Measurements from ENCODE around the gene AFDN. TPM values are rescaled to one million over a fixed set of nuclear protein-coding genes. Genes with fewer than 3 reads are reported as not detected.

AFDN gene
- total RNA-seq, 1 experiment from 2014 or later = 226 TPM

DNA sequence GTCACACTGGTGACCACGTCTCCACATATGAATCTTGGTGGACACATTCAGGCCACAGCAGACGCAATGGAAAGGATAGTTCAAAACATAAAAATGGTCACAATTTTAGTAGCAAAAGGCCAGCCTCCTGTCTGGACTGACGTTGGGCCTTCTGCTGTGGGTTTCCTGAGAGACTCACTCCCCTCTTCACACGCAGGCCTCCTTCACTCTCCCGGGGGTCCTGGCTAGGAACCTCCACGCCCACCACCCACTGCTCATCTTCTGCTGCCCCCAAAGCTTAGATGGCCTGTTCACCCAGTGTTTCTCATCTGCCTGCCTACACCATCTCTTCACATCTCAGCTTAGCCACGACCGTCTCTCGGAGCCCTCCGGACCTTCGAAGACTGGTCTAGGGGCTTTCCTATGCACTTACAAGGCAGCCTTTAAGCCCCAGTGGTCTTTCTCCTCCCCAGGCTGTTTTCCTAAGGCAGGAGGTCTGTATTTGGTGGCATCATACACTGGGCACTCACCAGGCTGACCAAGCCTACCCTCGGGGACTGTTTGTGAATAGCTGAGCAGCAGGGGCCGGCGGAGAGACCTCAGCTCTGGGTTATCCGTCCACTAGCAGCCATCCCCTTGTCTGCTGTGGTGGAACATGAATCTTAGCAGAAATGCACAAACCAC is 46.6 kb upstream of the AFDN start:
- no peaks in the 10 kb centered on the region for H3K36me3 Mint-ChIP-seq (ENCODE audit: insufficient read depth, unreplicated experiment)
- H3K27ac Mint-ChIP-seq (ENCODE audit: unreplicated experiment) = no peak overlapping the region
- intact Hi-C loops (cut with micrococcal nuclease; ENCODE audit: unreplicated experiment) = no loop called here
- H3K4me3 Mint-ChIP-seq (ENCODE audit: low read depth, unreplicated experiment) = no peak overlapping the region
- H3K4me1 Mint-ChIP-seq (ENCODE audit: low read depth, unreplicated experiment) = peaks cover 16% of the 10 kb centered on the region
- no TSS peak for BruUV-seq (replicated peaks)
- CTCF ChIA-PET = interaction anchor here (1.0 kb wide), 1 partner anchor 18 kb away, joined by 3 read pairs; no protein-coding TSS in a partner anchor
- TF ChIP-seq, protein P1, sequence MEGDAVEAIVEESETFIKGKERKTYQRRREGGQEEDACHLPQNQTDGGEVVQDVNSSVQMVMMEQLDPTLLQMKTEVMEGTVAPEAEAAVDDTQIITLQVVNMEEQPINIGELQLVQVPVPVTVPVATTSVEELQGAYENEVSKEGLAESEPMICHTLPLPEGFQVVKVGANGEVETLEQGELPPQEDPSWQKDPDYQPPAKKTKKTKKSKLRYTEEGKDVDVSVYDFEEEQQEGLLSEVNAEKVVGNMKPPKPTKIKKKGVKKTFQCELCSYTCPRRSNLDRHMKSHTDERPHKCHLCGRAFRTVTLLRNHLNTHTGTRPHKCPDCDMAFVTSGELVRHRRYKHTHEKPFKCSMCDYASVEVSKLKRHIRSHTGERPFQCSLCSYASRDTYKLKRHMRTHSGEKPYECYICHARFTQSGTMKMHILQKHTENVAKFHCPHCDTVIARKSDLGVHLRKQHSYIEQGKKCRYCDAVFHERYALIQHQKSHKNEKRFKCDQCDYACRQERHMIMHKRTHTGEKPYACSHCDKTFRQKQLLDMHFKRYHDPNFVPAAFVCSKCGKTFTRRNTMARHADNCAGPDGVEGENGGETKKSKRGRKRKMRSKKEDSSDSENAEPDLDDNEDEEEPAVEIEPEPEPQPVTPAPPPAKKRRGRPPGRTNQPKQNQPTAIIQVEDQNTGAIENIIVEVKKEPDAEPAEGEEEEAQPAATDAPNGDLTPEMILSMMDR (IDR thresholded peaks at IDR 0.05; ENCODE audit: unreplicated experiment) = no peak
- no peaks in the 10 kb centered on the region for H3K9me3 Mint-ChIP-seq (ENCODE audit: low read depth, unreplicated experiment)
- H3K27me3 Mint-ChIP-seq (ENCODE audit: unreplicated experiment) = no peaks in the 10 kb centered on the region
- no peak for DNase-seq

DNA sequence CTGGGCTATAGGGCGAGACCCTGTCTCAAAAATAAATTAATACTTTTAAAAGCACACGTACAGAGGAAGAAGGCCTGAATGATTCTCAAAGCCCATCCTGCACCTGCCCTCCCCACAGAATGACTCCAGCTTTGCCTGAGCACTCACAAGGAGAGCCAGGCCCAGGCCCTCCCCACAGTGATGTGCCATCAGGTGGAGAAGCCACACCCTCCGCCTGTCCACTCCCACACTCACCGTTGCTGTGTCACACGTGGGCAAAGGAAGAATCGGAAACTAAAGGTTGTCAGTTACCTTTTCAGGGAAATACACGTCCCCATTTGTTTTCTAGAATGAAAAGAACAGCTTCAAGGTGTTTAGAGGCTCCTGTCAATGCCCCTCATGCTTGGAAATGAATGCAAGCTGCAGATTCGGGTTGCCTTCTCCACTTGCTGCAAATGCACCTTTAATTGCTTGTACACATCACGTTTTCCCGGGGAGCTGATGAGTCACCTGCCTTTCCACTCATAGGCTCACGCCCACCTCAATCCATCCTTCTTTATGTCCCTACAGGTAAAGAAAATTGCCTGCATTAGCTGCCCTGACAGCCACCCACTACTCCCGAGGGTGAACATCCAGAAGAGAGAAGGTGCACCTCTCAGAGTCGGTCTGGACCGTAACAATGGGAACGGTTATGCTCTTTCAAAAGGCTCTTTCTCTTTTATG is 45.5 kb upstream of the AFDN start:
- intact Hi-C loops (cut with micrococcal nuclease; ENCODE audit: unreplicated experiment) = no loop called here
- CTCF ChIA-PET = no interaction called here
- Mint-ChIP-seq H3K9me3 (ENCODE audit: low read depth, unreplicated experiment) (no peaks in the 10 kb centered on the region), H3K27me3 (ENCODE audit: unreplicated experiment) (no peaks in the 10 kb centered on the region), H3K4me3 (ENCODE audit: low read depth, unreplicated experiment) (no peak overlapping the region), H3K36me3 (ENCODE audit: insufficient read depth, unreplicated experiment) (no peaks in the 10 kb centered on the region), H3K4me1 (ENCODE audit: low read depth, unreplicated experiment) (peaks cover 16% of the 10 kb centered on the region), H3K27ac (ENCODE audit: unreplicated experiment) (no peak overlapping the region)
- no peak for DNase-seq
- no TSS peak for BruUV-seq (replicated peaks)
- TF ChIP-seq, protein P1 (IDR thresholded peaks at IDR 0.05; ENCODE audit: unreplicated experiment) = no peak

DNA sequence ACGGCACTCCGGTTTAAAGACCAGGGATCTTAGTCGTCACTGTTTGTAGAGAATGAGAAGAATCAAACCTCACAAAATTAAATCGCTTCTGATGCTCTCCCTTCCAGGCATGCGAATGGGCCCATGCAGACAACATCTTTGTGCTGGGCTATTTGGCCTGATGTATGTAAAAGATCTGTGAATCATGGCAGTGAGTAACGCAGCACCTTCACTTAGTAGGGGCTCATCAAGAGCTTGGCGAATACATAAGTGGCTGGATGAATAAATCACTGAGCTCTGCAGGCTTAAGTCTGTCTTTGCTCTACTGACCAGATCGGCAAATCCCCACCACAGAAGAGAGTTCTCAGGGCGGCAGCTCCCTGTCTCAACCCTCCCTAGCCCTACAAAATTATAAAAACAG is 44.8 kb upstream of the AFDN start:
- Mint-ChIP-seq H3K9me3 (ENCODE audit: low read depth, unreplicated experiment) (no peaks in the 10 kb centered on the region), H3K36me3 (ENCODE audit: insufficient read depth, unreplicated experiment) (no peaks in the 10 kb centered on the region), H3K27me3 (ENCODE audit: unreplicated experiment) (no peaks in the 10 kb centered on the region), H3K4me1 (ENCODE audit: low read depth, unreplicated experiment) (peaks cover 16% of the 10 kb centered on the region), H3K27ac (ENCODE audit: unreplicated experiment) (no peak overlapping the region), H3K4me3 (ENCODE audit: low read depth, unreplicated experiment) (no peak overlapping the region)
- CTCF ChIA-PET = no interaction called here
- TF ChIP-seq, protein P1 (IDR thresholded peaks at IDR 0.05; ENCODE audit: unreplicated experiment) = no peak
- no peak for DNase-seq
- intact Hi-C loops (cut with micrococcal nuclease; ENCODE audit: unreplicated experiment) = no loop called here
- BruUV-seq (replicated peaks) = no TSS peak

DNA sequence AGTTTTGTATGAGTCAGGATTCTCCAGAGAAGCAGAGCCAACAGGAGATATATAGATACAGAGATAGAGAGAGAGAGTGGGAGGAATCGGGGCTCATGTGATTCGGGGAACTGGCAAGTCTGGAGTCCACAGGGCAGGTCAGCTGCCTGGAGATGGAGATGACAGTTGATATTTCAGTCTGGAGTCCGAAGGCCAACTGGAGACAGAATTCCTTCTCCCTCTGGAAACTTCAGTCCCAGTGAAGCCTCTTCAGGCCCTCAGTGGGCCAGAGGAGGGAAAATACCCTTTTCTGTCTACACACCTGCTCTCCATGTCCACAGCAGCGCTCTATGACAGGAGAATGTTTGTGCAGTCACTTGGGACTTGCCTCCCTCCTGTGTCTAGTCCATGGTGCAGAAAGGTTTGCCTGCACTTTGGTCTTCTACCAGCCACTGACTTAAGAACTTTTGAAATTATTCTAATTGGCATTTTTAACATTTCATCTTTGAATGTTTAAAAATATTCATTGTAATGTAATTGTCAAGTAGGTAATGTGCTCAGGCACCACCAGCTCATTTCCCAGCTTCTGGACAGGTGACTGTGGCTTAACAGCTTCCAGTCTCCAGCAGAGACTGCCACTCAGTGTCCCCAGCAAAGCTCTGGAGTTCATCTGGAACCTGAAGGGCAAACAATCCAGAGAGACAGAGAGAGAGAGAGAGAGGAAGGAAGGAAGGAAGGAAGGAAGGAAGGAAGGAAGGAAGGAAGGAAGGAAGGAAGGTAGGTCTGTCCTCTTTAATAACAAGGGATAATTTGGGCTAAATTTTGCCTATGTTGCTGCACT is 43.8 kb upstream of the AFDN start:
- no TSS peak for BruUV-seq (replicated peaks)
- CTCF ChIA-PET = no interaction called here
- H3K4me1 Mint-ChIP-seq (ENCODE audit: low read depth, unreplicated experiment) = peaks cover 12% of the 10 kb centered on the region
- no peaks in the 10 kb centered on the region for H3K27me3 Mint-ChIP-seq (ENCODE audit: unreplicated experiment)
- H3K27ac Mint-ChIP-seq (ENCODE audit: unreplicated experiment) = no peak overlapping the region
- no peak for DNase-seq
- peaks cover 5% of the 10 kb centered on the region for H3K36me3 Mint-ChIP-seq (ENCODE audit: insufficient read depth, unreplicated experiment)
- intact Hi-C loops (cut with micrococcal nuclease; ENCODE audit: unreplicated experiment) = no loop called here
- H3K9me3 Mint-ChIP-seq (ENCODE audit: low read depth, unreplicated experiment) = no peaks in the 10 kb centered on the region
- TF ChIP-seq, protein P1 (IDR thresholded peaks at IDR 0.05; ENCODE audit: unreplicated experiment) = no peak
- no peak overlapping the region for H3K4me3 Mint-ChIP-seq (ENCODE audit: low read depth, unreplicated experiment)
